HG03066 (cell line): ENCODE results near the gene ADAR.

Source experiments
- ATAC-seq: cut with Tn5 transposase; IDR thresholded peaks from one replicate; pipeline ENCODE4 v1.9.1; 2021; ENCODE audit warnings: low read depth; ENCODE audit not compliant: unreplicated experiment

The ADAR gene

DNA sequence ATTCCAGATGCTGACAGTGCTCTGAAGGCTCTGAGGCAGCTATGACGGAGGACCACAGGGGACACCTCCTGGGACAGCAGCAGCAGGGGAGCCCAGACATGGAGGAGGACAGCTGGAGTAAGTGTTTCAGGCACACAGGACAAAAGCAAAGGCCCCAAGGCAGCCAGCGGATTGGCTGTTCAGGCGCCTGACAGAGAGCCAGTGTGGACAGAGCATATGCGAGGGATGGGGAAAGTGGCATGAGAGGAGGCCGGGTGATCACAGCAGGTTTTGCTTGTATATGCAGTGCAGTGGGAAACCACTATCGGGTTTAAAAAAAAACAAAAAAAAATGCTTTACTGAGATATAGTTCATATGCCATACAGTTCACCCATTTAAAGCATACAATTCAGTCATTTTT lies 21.3 kb downstream of the ADAR start:
- no peak for ATAC-seq

DNA sequence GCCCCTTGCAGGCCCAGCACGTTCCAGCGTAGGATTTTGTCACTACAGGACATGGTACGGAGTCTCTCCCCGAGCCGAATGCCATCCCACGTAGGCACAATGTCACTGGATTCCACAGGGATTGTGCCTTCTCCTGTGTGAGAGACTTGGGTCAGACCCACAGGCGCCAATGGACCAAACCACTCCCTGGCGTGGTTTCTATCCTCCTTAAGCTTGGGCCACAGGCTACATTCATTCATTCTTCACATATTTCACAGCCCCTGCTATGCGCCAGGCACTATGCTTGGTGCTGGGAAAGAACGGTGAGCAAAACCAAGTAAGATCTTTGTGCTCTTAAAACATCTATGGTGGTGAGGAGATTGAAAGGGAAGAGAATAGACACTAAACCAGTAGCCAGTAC lies 21.8 kb downstream of the ADAR start:
- ATAC-seq: no peak

DNA sequence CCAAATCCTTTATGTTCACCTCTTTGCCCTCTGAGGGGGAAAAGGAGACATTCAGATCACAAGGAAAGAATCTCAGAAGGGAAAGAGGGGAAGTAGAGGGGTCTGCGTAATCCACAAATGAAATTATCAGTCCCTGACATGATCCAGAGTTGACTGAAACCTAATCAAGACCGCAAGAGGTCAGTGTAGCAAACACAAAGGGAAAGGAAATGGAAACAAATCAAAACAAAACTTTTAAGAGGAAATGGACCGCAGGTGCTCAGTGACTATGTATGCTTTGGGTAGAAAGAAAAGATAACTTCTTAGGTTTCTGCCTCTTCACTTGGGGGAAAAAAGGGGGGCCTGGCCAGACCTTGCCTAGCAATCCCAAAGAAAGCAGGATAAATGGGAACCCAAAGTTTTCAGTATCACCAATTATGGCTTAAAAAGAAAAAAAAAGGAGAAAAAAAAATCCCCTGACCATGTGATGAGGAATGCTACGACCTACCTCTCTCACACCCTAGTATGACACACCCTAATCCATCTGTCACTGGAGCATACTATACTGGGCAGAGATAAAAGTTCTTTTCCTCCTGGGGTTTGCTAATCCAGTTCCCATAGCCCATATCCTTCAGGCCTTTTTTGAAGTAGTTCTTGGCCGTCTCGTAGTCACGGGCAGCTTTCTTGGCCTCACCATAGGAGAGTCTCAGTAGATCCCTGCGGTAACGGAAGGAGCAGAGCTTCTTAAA lies 23.6 kb downstream of the ADAR start:
- ATAC-seq: no peak

DNA sequence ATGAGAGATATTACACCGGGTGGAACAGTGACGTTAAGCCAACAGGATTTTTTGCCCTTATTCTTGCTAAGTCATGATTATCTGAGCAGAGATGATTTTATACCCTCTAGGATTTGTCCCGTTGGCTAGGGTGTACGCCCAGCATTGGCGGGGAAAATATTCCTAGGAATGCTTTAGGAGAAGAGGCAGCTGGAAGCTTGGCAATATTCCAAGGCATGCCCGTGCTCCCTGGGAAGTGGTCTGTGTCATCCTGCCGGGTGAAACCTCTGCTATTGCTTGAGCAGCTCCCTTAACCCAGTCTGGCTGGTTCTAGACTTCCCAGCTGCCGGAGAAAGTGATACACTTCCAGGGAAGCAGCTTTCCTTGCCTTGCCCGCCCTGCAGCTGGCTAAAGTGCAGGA lies 24.2 kb downstream of the ADAR start:
- ATAC-seq: no peak

DNA sequence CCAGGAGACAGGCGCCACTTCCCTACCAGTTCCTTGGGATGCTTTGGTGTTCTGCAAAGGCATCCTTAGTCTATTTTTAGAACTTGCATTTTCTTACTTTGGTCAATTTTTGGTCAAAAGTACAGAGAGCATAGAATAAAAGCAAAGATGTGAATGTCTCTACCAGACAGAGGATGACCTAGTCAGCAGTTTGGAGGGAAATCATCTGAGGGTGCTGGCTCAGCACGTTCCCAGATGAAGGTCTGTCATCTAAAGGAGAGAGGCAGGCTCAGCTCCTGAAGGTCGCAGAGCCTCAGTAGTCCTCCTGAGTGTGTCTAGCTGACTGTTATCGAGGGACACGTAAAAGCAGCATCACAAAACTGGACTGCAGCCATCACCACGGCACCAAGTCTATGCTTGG lies 25.1 kb downstream of the ADAR start:
- no peak for ATAC-seq

DNA sequence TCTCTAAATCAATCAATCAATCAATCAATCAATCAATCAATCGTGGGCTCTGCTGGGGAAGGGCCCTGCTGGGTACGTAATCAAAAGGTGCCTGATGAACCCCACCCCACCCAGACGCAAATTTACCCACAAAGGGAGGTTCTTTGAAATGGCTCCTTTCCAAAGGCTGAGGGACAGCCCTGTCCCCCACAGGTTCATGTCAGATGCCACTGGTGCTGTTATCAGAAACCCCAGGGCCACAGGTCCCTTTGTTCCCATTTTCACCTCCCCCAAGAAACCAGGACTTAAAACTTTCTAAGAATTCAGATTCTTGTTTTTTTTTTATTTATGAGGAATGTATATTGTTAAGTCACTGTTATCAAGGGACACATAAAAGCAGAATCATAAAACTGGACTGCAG lies 26.2 kb downstream of the ADAR start:
- no peak for ATAC-seq

DNA sequence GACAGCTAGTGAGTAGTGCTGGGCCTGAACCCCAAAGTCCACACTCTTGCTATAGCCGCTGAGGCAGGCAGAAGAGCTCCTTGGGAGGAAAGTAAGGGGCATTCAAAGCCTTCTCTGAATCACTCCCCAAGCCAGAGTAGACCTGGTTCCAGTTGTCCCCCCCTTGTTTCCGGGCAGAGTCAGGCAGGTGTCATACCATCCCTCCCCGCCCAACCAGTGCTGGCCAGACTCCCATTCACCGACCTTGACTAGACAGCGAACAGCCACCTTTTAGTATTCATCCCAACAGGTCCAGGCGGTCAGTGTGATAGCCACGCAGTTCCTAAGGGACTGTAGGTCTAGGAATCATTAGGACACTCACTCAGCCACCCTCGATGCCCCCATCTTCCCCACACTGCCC lies 28.6 kb downstream of the ADAR start:
- no peak for ATAC-seq

DNA sequence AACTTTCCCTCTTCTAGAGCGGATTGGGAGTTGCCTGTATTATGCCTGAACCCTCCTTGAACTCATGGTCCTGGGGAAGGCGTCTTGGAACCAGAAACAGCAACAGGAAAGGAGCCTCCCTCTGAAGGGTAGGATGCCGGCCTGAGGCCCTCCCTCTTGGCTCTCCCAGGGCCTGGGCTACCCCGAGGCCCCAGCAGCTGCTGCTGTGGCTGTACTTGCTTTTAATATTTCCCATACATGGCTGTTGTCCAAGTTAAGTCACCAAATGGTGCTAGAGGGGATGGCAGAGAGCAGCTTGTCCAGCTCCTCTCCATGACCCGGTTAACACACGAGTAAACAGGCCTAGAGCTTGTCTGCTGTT lies 29.9 kb downstream of the ADAR start:
- no peak for ATAC-seq

DNA sequence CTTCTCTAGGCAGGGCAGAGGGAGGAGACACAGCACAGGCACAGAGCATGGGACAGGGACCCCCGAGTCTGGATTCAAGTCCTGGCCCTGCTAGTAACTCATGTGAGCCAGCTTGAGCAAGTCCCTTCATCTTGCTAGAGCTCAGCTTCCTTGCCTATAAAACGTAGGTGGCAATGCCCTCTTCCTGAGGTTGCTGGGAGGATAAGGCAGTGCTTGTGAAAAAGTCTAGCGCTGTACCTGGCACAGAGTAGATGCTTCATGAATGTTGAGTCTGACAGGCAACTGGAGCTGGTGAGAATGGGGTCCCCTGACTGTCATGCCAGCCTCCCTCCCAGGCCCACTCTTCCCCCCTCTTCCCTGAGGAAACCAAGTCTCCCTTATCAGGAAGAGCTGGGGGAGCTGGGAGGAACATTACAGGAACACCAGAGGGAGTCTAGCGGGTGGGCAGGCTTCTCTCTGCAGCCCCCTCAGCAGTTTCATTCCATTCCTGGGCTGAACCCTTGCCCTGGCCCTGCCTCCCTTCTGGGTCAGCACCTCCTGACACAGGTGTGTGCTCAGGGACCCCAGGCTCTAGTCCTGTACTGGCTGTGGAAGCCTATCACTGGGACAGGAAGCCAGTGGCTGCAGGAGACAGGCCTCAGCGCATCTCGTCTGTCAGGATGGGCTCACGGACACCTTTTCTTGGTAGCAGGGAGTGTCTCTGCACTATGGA lies 30.5 kb downstream of the ADAR start:
- ATAC-seq: no peak

DNA sequence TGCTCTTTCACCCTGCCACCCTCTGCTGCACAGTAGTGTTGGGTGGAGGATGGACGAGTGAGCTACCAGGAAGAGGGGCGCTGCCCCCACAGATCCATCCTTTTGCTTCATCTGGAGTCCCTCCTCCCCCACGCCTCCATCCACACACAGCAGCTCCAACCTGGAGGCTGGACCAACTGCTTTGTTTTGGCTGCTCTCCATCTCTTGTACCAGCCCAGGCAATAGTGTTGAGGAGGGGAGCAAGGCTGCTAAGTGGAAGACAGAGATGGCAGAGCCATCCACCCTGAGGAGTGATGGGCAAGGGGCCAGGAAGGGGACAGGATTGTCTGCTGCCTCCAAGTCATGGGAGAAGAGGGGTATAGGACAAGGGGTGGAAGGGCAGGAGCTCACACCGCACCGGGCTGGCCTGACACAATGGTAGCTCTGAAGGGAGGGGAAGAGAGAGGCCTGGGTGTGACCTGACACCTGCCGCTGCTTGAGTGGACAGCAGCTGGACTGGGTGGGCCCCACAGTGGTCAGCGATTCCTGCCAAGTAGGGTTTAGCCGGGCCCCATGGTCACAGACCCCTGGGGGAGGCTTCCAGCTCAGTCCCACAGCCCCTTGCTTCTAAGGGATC lies 31.9 kb downstream of the ADAR start:
- no peak for ATAC-seq

DNA sequence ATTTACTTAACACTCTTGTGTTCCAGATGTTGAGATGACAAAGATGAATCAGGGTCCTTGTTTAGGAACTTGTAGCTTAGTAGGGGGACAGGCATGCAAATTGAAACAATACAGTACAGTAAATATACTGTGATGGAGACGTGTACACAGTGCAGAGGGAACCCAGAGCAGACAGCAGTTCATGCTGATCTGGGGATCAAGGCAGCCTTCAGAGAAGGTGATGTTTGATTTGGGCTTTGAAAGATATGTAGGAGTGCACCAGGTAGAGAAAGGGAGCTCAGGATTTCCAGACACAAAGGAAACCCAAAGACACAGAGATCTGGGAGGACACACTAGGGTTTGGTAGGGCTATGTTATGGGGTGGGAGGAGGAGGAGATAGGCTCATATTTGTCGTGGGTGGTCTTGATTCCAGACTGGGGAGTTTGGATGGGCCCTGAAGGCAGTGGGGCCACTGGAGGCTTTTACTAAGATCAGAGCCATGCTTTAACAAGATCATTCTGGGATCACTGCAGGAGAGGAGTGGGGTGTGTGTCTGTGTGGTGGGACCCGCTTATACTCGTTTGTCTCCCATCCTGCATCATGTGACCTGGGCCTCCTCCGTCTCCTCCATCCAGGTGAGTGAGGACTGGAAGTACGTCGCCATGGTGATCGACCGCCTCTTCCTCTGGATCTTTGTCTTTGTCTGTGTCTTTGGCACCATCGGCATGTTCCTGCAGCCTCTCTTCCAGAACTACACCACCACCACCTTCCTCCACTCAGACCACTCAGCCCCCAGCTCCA lies 32.6 kb downstream of the ADAR start:
- ATAC-seq: no peak

DNA sequence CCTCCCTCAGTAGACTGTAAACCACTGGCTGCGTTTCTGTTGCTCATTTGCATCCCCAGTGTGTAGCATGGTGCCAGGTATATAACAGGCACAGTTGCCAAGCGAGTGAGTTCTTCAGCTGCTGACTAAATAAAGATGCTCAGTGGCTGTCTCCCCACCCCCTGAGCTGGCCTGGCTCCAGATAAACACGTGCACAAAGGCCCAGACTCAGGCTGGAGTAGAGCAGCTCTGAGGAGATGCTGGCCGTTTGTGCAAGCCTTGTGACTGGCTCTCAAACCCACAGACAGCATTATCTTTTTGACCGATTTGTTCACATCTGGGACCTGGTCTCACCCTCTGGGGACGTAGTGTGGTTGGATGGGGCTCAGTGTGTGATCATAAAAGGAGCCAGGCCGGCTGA lies 33.3 kb downstream of the ADAR start:
- no peak for ATAC-seq

DNA sequence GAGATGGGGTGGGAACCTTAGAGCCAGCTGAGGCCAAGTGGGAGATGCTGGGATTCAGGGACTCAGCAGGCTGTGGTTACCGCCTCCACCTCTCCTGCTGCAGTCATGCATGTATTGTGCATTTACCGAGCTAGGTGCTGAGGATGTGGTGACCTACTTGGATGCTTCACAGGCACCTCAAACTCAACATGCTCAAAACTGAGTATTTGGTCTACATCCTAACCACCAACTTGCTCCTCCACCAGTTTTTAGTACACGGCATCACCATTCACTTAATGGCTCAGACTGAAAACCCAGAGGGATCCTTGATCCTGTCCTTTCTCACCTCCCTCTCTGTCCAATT lies 34.8 kb downstream of the ADAR start:
- ATAC-seq: no peak

DNA sequence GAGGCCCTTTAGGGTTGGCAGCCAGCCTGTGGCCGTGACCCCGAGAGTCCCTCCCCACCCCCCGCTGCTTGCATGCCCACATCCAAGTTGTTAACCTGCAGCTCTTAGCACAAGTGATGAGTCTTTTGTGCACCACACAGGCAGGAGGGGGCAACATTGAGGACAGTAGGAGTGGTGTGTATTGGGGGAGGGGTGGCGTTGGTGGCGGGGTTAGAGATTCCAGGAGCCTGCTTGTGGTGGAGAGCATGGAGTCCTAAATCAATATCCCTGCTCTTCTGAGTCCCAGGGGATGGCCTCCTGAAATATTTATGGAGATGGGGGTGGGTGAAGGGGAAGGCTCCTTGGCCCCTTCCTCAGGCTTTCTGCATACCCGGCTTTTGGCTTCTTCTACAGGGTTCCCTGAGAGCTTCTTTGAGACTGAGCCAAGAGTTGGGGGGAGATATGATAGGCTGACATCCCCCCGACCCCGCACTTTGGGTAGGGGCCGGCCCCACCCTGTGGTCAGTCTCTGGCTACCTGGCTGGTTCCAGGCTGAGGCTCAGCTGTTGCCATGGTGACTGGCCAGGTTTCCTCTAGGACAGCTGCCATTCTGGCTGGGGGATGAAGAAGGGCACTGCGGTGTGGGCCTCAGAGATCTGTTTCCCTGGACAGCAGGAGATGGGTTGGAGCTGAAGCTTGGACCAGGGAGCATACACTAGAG lies 35.4 kb downstream of the ADAR start:
- ATAC-seq: no peak

DNA sequence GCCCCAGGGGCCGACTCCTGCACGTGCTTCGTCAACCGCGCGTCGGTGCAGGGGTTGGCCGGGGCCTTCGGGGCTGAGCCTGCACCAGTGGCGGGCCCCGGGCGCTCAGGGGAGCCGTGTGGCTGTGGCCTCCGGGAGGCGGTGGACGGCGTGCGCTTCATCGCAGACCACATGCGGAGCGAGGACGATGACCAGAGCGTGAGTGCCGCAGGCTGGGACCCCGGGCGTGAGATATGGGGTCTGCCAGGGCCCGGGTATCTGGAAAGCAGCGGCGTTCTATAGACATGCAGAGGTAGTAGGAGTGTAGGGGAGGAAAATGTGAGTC lies 36.1 kb downstream of the ADAR start:
- no peak for ATAC-seq

DNA sequence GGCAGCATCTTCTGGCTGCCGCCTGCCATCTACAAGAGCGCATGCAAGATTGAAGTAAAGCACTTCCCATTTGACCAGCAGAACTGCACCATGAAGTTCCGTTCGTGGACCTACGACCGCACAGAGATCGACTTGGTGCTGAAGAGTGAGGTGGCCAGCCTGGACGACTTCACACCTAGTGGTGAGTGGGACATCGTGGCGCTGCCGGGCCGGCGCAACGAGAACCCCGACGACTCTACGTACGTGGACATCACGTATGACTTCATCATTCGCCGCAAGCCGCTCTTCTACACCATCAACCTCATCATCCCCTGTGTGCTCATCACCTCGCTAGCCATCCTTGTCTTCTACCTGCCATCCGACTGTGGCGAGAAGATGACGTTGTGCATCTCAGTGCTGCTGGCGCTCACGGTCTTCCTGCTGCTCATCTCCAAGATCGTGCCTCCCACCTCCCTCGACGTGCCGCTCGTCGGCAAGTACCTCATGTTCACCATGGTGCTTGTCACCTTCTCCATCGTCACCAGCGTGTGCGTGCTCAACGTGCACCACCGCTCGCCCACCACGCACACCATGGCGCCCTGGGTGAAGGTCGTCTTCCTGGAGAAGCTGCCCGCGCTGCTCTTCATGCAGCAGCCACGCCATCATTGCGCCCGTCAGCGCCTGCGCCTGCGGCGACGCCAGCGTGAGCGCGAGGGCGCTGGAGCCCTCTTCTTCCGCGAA lies 36.6 kb downstream of the ADAR start:
- ATAC-seq: no peak

DNA sequence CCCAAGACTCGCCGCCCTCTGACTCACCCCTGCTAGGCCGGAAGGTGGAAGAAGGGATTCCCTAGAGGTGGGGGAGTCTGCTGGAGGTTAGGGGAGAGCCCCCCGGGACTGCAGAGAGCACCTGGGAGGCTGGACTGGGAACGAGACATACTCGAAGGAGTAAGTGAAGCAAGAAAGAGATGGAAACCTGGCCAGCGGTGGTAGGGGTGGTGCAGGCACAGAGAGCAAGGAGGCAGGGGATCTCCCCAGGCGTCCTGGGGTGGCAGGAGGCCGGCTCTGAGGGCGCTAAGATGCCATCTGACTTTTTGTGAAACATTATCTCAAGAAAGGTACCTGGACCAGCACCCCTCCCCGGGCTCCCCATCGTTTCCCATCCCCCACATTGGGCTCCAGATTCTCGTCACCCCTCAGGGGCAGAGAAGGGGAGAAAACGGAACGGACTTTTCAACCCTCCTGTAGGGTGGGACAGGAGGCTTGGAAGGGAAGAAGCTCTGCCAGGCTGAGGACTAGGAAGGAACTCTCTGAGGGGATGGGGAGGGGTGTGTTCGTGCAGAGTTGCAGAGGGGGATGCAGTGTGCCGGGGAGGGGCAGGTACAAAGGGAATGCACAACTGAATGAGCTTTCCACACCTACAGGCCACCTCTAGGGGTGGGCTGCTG lies 39.7 kb downstream of the ADAR start:
- ATAC-seq: no peak

DNA sequence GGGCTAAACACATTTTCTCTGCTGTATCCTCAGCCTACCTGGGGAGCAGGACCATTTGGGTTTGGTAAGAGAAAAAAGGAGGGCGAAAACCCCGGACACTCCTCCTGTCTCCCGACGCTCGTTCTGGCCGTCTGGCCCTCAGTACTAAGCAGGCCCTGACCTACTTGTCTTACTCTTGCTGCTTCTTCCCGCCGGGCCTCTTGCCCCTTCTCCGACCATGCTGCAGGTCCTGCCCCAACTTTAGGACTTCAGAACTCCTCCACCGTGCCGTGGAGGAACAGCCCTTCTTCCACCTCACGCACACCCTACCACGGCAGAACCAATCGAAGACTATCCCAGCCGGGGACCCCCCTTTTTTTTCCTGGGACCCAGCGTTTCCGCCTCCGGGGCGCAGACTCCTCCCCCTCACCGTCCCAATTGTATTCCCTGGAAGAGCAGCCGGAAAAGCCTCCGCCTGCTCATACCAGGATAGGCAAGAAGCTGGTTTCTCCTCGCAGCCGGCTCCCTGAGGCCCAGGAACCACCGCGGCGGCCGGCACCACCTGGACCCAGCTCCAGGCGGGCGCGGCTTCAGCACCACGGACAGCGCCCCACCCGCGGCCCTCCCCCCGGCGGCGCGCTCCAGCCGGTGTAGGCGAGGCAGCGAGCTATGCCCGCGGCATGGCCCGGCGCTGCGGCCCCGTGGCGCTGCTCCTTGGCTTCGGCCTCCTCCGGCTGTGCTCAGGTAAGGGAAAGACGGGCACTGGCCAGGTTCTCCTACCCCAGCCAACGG lies 40.4 kb downstream of the ADAR start, which contains the start of gene CHRNB2:
Gene CHRNB2 (plus strand): TSS at position 393 of the 771 bp plus-strand sequence. CDS start 267 bp downstream, at position 660.
- no peak for ATAC-seq

DNA sequence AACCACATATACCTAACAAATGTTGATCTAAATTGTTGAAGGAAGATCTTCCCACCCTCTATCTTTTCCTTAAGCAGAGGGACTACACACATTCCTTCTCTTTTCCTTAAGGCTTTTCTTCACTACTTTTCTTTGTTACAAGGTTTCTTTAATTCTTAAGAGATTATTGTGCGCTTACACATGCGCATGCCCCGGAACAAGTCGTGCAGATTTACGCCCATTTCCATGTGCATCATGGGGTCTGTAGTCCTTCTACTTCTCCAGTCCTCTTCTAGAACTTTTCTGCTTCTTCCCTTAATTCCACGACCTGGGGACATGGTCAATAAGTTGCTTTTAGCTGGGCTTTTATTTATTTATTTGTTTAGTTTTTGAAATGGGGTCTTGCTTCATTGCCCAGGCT lies 42.1 kb downstream of the ADAR start:
- no peak for ATAC-seq
